HEK293 (cell line): ENCODE measurements around the gene TAS1R2.

Experiments used
- CTCF ChIA-PET: fragments of 350-600 bp; formaldehyde crosslinking; extraction: SDS; loops from one replicate; lab custom pipeline; 2021; ENCODE audit warnings: antibody characterized with exemption; lab: Yijun Ruan, JAX
- POLR2A ChIA-PET: fragments of 300-600 bp; formaldehyde crosslinking; extraction: SDS; loops from one replicate; lab custom pipeline; 2020; ENCODE audit warnings: antibody characterized with exemption, inconsistent platforms; lab: Yijun Ruan, JAX
- H3K27ac ChIP-seq: fragments of 200-500 bp; sonication (Bioruptor generic); 2 replicates; pipeline ENCODE4 v1.5.1; 2014; ENCODE audit warnings: low read depth, low read length, control low read depth, inconsistent platforms; ENCODE audit errors: extremely low read depth
- H3K36me3 ChIP-seq, 2 experiments: fragments of 200-500 bp in 1 of 2; sonication (Bioruptor generic) in 1 of 2; 1 replicate in 1 of 2; 2 replicates in 1 of 2; pipeline ENCODE4 v1.5.1; 2014 to 2017; ENCODE audit warnings: inconsistent platforms in 2 of 2, low read length in 2 of 2; ENCODE audit not compliant: control insufficient read depth in 2 of 2, insufficient read depth in 1 of 2
- H3K4me1 ChIP-seq: fragments of 200-500 bp; sonication (Bioruptor generic); 2 replicates; pipeline ENCODE4 v1.5.1; 2014; ENCODE audit warnings: mild to moderate bottlenecking, low read length, inconsistent platforms; ENCODE audit not compliant: control insufficient read depth, insufficient read depth
- H3K4me3 ChIP-seq: 2 replicates; pipeline ENCODE4 v1.5.1; 2011; ENCODE audit warnings: low read depth, mild to moderate bottlenecking, control low read depth, low read length, moderate library complexity
- H3K9me3 ChIP-seq: fragments of 200-500 bp; sonication (Bioruptor generic); 2 replicates; pipeline ENCODE4 v1.5.1; 2014; ENCODE audit warnings: low read depth, low read length, inconsistent platforms; ENCODE audit not compliant: control insufficient read depth, insufficient read depth
- ELK4 ChIP-seq: IDR thresholded peaks from 2 replicates; pipeline ENCODE4 v1.6.1; 2011; ENCODE audit warnings: mild to moderate bottlenecking, low read depth, low read length, borderline replicate concordance
- HOXD13 ChIP-seq: sonication (generic); formaldehyde crosslinking; IDR thresholded peaks from 2 replicates; pipeline ENCODE4 v1.8.0; 2022; ENCODE audit warnings: missing genetic modification reagents, borderline replicate concordance
- KLF9 ChIP-seq: fragments of 450-650 bp; formaldehyde crosslinking; IDR thresholded peaks from 2 replicates; pipeline ENCODE4 v1.5.1; 2016; ENCODE audit warnings: missing biosample characterization, missing genetic modification characterization, low read depth
- MZF1 ChIP-seq: fragments of 450-650 bp; formaldehyde crosslinking; IDR thresholded peaks from 2 replicates; pipeline ENCODE4 v1.5.1; 2017; ENCODE audit warnings: missing biosample characterization, missing genetic modification characterization, borderline replicate concordance
- PRDM2 ChIP-seq: fragments of 450-650 bp; formaldehyde crosslinking; IDR thresholded peaks from 2 replicates; pipeline ENCODE4 v1.5.1; 2016; ENCODE audit warnings: missing biosample characterization, missing genetic modification characterization, borderline replicate concordance
- PRDM6 ChIP-seq: fragments of 450-650 bp; formaldehyde crosslinking; IDR thresholded peaks from 2 replicates; pipeline ENCODE4 v1.5.1; 2017; ENCODE audit warnings: missing biosample characterization, missing genetic modification characterization
- ZBTB26 ChIP-seq: fragments of 450-650 bp; formaldehyde crosslinking; optimal IDR thresholded peaks from 2 replicates; pipeline ENCODE3; 2016; ENCODE audit warnings: missing biosample characterization, mild to moderate bottlenecking, missing genetic modification characterization
- ZBTB49 ChIP-seq: fragments of 450-650 bp; formaldehyde crosslinking; IDR thresholded peaks from 2 replicates; pipeline ENCODE4 v1.5.1; 2016; ENCODE audit warnings: missing biosample characterization, missing genetic modification characterization, low read depth
- ZNF23 ChIP-seq: fragments of 450-650 bp; formaldehyde crosslinking; IDR thresholded peaks from 2 replicates; pipeline ENCODE4 v1.5.1; 2016; ENCODE audit warnings: missing biosample characterization, missing genetic modification characterization, borderline replicate concordance
- ZNF248 ChIP-seq: fragments of 450-650 bp; formaldehyde crosslinking; IDR thresholded peaks from 2 replicates; pipeline ENCODE4 v1.5.1; 2017; ENCODE audit warnings: missing biosample characterization, missing genetic modification characterization
- ZNF394 ChIP-seq: fragments of 450-650 bp; formaldehyde crosslinking; IDR thresholded peaks from 2 replicates; pipeline ENCODE4 v1.5.1; 2016; ENCODE audit warnings: missing biosample characterization, missing genetic modification characterization, mild to moderate bottlenecking, moderate library complexity, borderline replicate concordance
- ZNF398 ChIP-seq: fragments of 450-650 bp; formaldehyde crosslinking; IDR thresholded peaks from 2 replicates; pipeline ENCODE4 v1.5.1; 2017; ENCODE audit warnings: missing biosample characterization, missing genetic modification characterization
- ZNF48 ChIP-seq: fragments of 450-650 bp; formaldehyde crosslinking; IDR thresholded peaks from 2 replicates; pipeline ENCODE4 v1.5.1; 2016; ENCODE audit warnings: missing biosample characterization, missing genetic modification characterization
- ZNF529 ChIP-seq: fragments of 450-650 bp; formaldehyde crosslinking; IDR thresholded peaks from 2 replicates; pipeline ENCODE4 v1.5.1; 2017; ENCODE audit warnings: missing genetic modification characterization, missing biosample characterization; ENCODE audit not compliant: insufficient replicate concordance
- ZNF571 ChIP-seq: fragments of 450-650 bp; formaldehyde crosslinking; IDR thresholded peaks from 2 replicates; pipeline ENCODE4 v1.5.0; 2017; ENCODE audit warnings: missing biosample characterization, missing genetic modification characterization
- ZNF677 ChIP-seq: fragments of 450-650 bp; IDR thresholded peaks from 2 replicates; pipeline ENCODE4 v1.5.0; 2018; ENCODE audit warnings: missing biosample characterization, mild to moderate bottlenecking, missing genetic modification characterization, moderate library complexity
- ZNF791 ChIP-seq: fragments of 450-650 bp; formaldehyde crosslinking; IDR thresholded peaks from 2 replicates; pipeline ENCODE4 v1.5.1; 2016; ENCODE audit warnings: missing biosample characterization, missing genetic modification characterization
- ZSCAN23 ChIP-seq: fragments of 450-650 bp; formaldehyde crosslinking; IDR thresholded peaks from 2 replicates; pipeline ENCODE4 v1.5.1; 2016; ENCODE audit warnings: missing biosample characterization, missing genetic modification characterization

TAS1R2 gene

GRCh38 chr1:18819986-18820790 is 39.3 kb downstream of the TAS1R2 start:
- POLR2A ChIA-PET, result no interaction called here
- no peak overlapping the region for H3K4me3 ChIP-seq
- CTCF ChIA-PET, result interaction anchor here (0.6 to 4.7 kb wide), 11 partner anchors 11 to 1056 kb away, joined by 3 to 90 read pairs (median 5); no protein-coding TSS in a partner anchor
- H3K27ac ChIP-seq, result no peak overlapping the region
- H3K36me3 ChIP-seq, result no peaks in the 10 kb centered on the region
- H3K4me1 ChIP-seq, result no peaks in the 10 kb centered on the region
- H3K9me3 ChIP-seq, result no peaks in the 10 kb centered on the region
- TF ChIP-seq MZF1 (tag by site-specific recombination), result no peak
- TF ChIP-seq ZBTB26 (tag by site-specific recombination), result peak; percentile 8
- TF ChIP-seq ZNF394 (tag by site-specific recombination), result no peak
- no peak for TF ChIP-seq ZNF677 (tag by site-specific recombination)

- H3K4me3 ChIP-seq, result no peak overlapping the region
- POLR2A ChIA-PET, result no interaction called here
- TF ChIP-seq ZBTB49 (tag by site-specific recombination), result no peak
- no peak for TF ChIP-seq ZNF791 (tag by site-specific recombination)
- no peak for TF ChIP-seq PRDM6 (tag by site-specific recombination)
- no peak for TF ChIP-seq ZSCAN23 (tag by site-specific recombination)
- TF ChIP-seq ZNF571, result no peak
- no peak for TF ChIP-seq ELK4
- TF ChIP-seq ZNF48 (tag by site-specific recombination), result no peak
- TF ChIP-seq KLF9 (tag by site-specific recombination), result no peak
- no peak for TF ChIP-seq HOXD13 (CRISPR knock-in tag)
- no peak for TF ChIP-seq ZNF23 (tag by site-specific recombination)
- TF ChIP-seq ZNF398 (tag by site-specific recombination), result no peak
- no peak for TF ChIP-seq ZNF529 (tag by site-specific recombination)
- TF ChIP-seq PRDM2, result no peak
- TF ChIP-seq ZNF248 (tag by site-specific recombination), result no peak
Observed at GRCh38 chr1:18819203-18819602, 40.3 kb downstream of the TAS1R2 start.

More at GRCh38 chr1:18819203-18819602, 40.3 kb downstream of the TAS1R2 start:
- Histone ChIP-seq H3K36me3 (no peaks in the 10 kb centered on the region), H3K27ac (no peak overlapping the region), H3K9me3 (no peaks in the 10 kb centered on the region), H3K4me1 (no peaks in the 10 kb centered on the region)
- CTCF ChIA-PET, result interaction anchor here (0.6 to 4.6 kb wide), 7 partner anchors 11 to 222 kb away, joined by 3 to 48 read pairs (median 3); no protein-coding TSS in a partner anchor
